ENCODE results near the gene SPAG9.

- TF ChIP-seq POLR2AphosphoS5 (IDR thresholded peaks at IDR 0.05) (no peak), CTCF (IDR thresholded peaks at IDR 0.05; ENCODE audit: poor library complexity, severe bottlenecking) (no peak), EZH2 (IDR thresholded peaks at IDR 0.05; ENCODE audit: borderline replicate concordance, insufficient read depth, low read length, poor library complexity, severe bottlenecking) (no peak), RAD21 (conservative IDR thresholded peaks at IDR 0.05) (no peak), MXI1 (conservative IDR thresholded peaks at IDR 0.05; ENCODE audit: poor library complexity, severe bottlenecking) (no peak), EP300 (conservative IDR thresholded peaks at IDR 0.05; ENCODE audit: poor library complexity, severe bottlenecking) (no peak), TAF1 (IDR thresholded peaks at IDR 0.05; ENCODE audit: low read depth) (no peak), SMC3 (conservative IDR thresholded peaks at IDR 0.05; ENCODE audit: poor library complexity) (no peak), REST (IDR thresholded peaks at IDR 0.05; ENCODE audit: borderline replicate concordance) (no peak)
Observed at GRCh38 chr17:50945779-50946222, 174.9 kb downstream of the SPAG9 start.

All from neural cell (in vitro differentiated cells).